H1 (cell line): ENCODE data around the gene OTOGL. TPM values are rescaled to one million over a fixed set of nuclear protein-coding genes. Genes with fewer than 3 reads are reported as not detected.

ENCODE experiments used
- CBX5 ChIP-seq: fragments of 300-800, 300-1000 bp; sonication (generic); IDR thresholded peaks from 2 replicates; pipeline ENCODE4 v1.7.1; 2016; ENCODE audit warnings: antibody characterized with exemption, low read length, low read depth
- CHD1 ChIP-seq: IDR thresholded peaks from 2 replicates; pipeline ENCODE4 v1.6.1; 2012; ENCODE audit warnings: low read depth, low read length, improper control_type of control experiment
- EGR1 ChIP-seq: IDR thresholded peaks from 2 replicates; pipeline ENCODE4 v1.6.1; 2011; ENCODE audit warnings: low read depth, low read length, borderline replicate concordance
- JUN ChIP-seq: IDR thresholded peaks from 2 replicates; pipeline ENCODE4 v1.6.1; 2011; ENCODE audit warnings: low read depth, mild to moderate bottlenecking, improper control_type of control experiment, low read length
- KDM1A ChIP-seq: fragments of 200-600, 300-600 bp; sonication (generic); IDR thresholded peaks from 2 replicates; pipeline ENCODE4 v1.7.1; 2016; ENCODE audit warnings: mild to moderate bottlenecking, low read length, borderline replicate concordance
- TEAD4 ChIP-seq: IDR thresholded peaks from 2 replicates; pipeline ENCODE4 v1.6.1; 2012; ENCODE audit warnings: low read depth, low read length, inconsistent platforms, mixed read lengths
- polyA plus RNA-seq, 7 experiments: library from polyadenylated mRNA; depleted of rRNA in 3 of 7; stranded (reverse) in 5 of 7; unstranded in 2 of 7; fragments of >200 nt in 5 of 7; fragments of 200-250 nt in 2 of 7; gene quantifications; 1 replicate in 5 of 7; 2 replicates in 1 of 7; 4 replicates in 1 of 7; pipeline versions ENCODE4 v1.2.1 to v1.2.3, GENCODE V29; 2011 to 2013; ENCODE audit warnings: missing spikeins in 2 of 7, mixed read lengths in 2 of 7
- total RNA-seq: library from RNA; stranded (reverse); fragmentation: NEBNext Ultra II Directional; extraction: Animal tissue kit (Norgen Biotek cat#: 25700); gene quantifications from 2 replicates; pipeline ENCODE4 v1.2.1, GENCODE V29; 2021

OTOGL gene
- total and polyA plus RNA-seq, 2 of the 8 experiments (the other 6 are each of a cell fraction or from before 2014, with no cell fraction given) = 0.12 to 0.17 TPM

GRCh38 chr12:80352474-80352873 lies 253.1 kb downstream of the OTOGL start (continued):
- TF ChIP-seq JUN = no peak
- TF ChIP-seq CBX5 = no peak
- no peak for TF ChIP-seq CHD1
- TF ChIP-seq EGR1 = no peak
- TF ChIP-seq TEAD4 = no peak
- TF ChIP-seq KDM1A = no peak
